H9 (cell line): ENCODE data around the gene LMF1. TPM values are rescaled to one million over a fixed set of nuclear protein-coding genes. Genes with fewer than 3 reads are reported as not detected.

Experiments used
- DNase-seq: peaks from one replicate; pipeline ENCODE4 v3.0.0-alpha.2; 2017
- H2AFZ ChIP-seq: one replicate; pipeline ENCODE4 v1.6.1; 2013; ENCODE audit warnings: mild to moderate bottlenecking, low read length, control low read depth, moderate library complexity
- H2AK5ac ChIP-seq: 2 replicates; pipeline ENCODE4 v1.6.1; 2013; ENCODE audit warnings: low read length, control low read depth, mixed read lengths; ENCODE audit not compliant: insufficient read length
- H2BK120ac ChIP-seq: one replicate; pipeline ENCODE4 v1.6.1; 2013; ENCODE audit warnings: low read depth, mild to moderate bottlenecking, low read length, control low read depth, inconsistent platforms; ENCODE audit not compliant: poor library complexity, severe bottlenecking
- H2BK12ac ChIP-seq: 2 replicates; pipeline ENCODE4 v1.6.1; 2013; ENCODE audit warnings: low read length, control low read depth, mixed read lengths, low read depth; ENCODE audit not compliant: insufficient read length
- H2BK15ac ChIP-seq: 2 replicates; pipeline ENCODE4 v1.6.1; 2013; ENCODE audit warnings: low read depth, low read length, control low read depth
- H2BK20ac ChIP-seq: one replicate; pipeline ENCODE4 v1.6.1; 2013; ENCODE audit warnings: low read depth, mild to moderate bottlenecking, low read length, control low read depth, inconsistent platforms; ENCODE audit not compliant: poor library complexity, severe bottlenecking
- H2BK5ac ChIP-seq: 2 replicates; pipeline ENCODE4 v1.6.1; 2013; ENCODE audit warnings: low read length, control low read depth, mixed read lengths; ENCODE audit not compliant: insufficient read length
- H3K14ac ChIP-seq: 2 replicates; pipeline ENCODE4 v1.6.1; 2013; ENCODE audit warnings: low read length, control low read depth; ENCODE audit not compliant: insufficient read depth
- H3K18ac ChIP-seq: 2 replicates; pipeline ENCODE4 v1.6.1; 2013; ENCODE audit warnings: low read depth, mild to moderate bottlenecking, mixed read lengths, low read length, control low read depth; ENCODE audit not compliant: insufficient read length
- H3K23ac ChIP-seq: 2 replicates; pipeline ENCODE4 v1.6.1; 2013; ENCODE audit warnings: low read length, control low read depth, mixed read lengths, low read depth; ENCODE audit not compliant: insufficient read length
- H3K23me2 ChIP-seq: 2 replicates; pipeline ENCODE4 v1.6.1; 2013; ENCODE audit warnings: low read depth, mild to moderate bottlenecking, mixed read lengths, low read length, control low read depth; ENCODE audit not compliant: insufficient read length, poor library complexity, severe bottlenecking
- H3K27ac ChIP-seq: 2 replicates; pipeline ENCODE4 v1.5.1; 2013; ENCODE audit warnings: low read length, control low read depth, mixed read lengths, low read depth; ENCODE audit not compliant: insufficient read length
- H3K27me3 ChIP-seq: 2 replicates; pipeline ENCODE4 v1.6.1; 2013; ENCODE audit warnings: low read length, control low read depth, inconsistent platforms; ENCODE audit not compliant: insufficient read depth
- H3K4ac ChIP-seq: 2 replicates; pipeline ENCODE4 v1.6.1; 2013; ENCODE audit warnings: low read depth, mild to moderate bottlenecking, control low read depth, inconsistent platforms, low read length, moderate library complexity
- H3K4me1 ChIP-seq: 2 replicates; pipeline ENCODE4 v1.6.1; 2013; ENCODE audit warnings: low read length, control low read depth, inconsistent platforms; ENCODE audit not compliant: insufficient read depth
- H3K4me2 ChIP-seq: 2 replicates; pipeline ENCODE4 v1.6.1; 2013; ENCODE audit warnings: low read length, control low read depth, mixed read lengths; ENCODE audit not compliant: insufficient read length, insufficient read depth
- H3K56ac ChIP-seq: 2 replicates; pipeline ENCODE4 v1.6.1; 2013; ENCODE audit warnings: low read depth, mild to moderate bottlenecking, mixed read lengths, low read length, control low read depth; ENCODE audit not compliant: insufficient read length
- H3K79me1 ChIP-seq: 2 replicates; pipeline ENCODE4 v1.6.1; 2013; ENCODE audit warnings: low read depth, mild to moderate bottlenecking, moderate library complexity, low read length, control low read depth, inconsistent platforms; ENCODE audit not compliant: insufficient read depth, poor library complexity, severe bottlenecking
- H3K79me2 ChIP-seq: 2 replicates; pipeline ENCODE4 v1.6.1; 2013; ENCODE audit warnings: low read length, control low read depth, inconsistent platforms; ENCODE audit not compliant: insufficient read depth
- H3K9ac ChIP-seq: 2 replicates; pipeline ENCODE4 v1.6.1; 2013; ENCODE audit warnings: low read length, control low read depth, mixed read lengths; ENCODE audit not compliant: insufficient read length; ENCODE audit errors: extremely low read depth
- H3K9me3 ChIP-seq: one replicate; pipeline ENCODE4 v1.6.1; 2013; ENCODE audit warnings: low read depth, low read length, inconsistent platforms; ENCODE audit not compliant: control insufficient read depth
- H3T11ph ChIP-seq: one replicate; pipeline ENCODE4 v1.6.1; 2013; ENCODE audit warnings: mild to moderate bottlenecking, low read length, control low read depth, inconsistent platforms
- H4K20me1 ChIP-seq: one replicate; pipeline ENCODE4 v1.6.1; 2013; ENCODE audit not compliant: control insufficient read depth, insufficient read length, insufficient read depth
- H4K5ac ChIP-seq: 2 replicates; pipeline ENCODE4 v1.6.1; 2013; ENCODE audit warnings: low read depth, mild to moderate bottlenecking, mixed read lengths, low read length, control low read depth; ENCODE audit not compliant: insufficient read length
- H4K8ac ChIP-seq: replicated peaks from 2 replicates; pipeline ENCODE4 v1.6.1; 2013; ENCODE audit warnings: low read length, control low read depth, mixed read lengths, low read depth; ENCODE audit not compliant: insufficient read length
- H4K91ac ChIP-seq: 2 replicates; pipeline ENCODE4 v1.6.1; 2013; ENCODE audit warnings: low read depth, mild to moderate bottlenecking, moderate library complexity, mixed read lengths, low read length, control low read depth; ENCODE audit not compliant: insufficient read length
- H3K27ac Mint-ChIP-seq, 3 experiments: 2 replicates in 2 of 3; 3 replicates in 1 of 3; pipeline ENCODE4 v1.8.0; 2020 to 2021; ENCODE audit warnings: mixed read lengths in 3 of 3, mild to moderate bottlenecking in 1 of 3, moderate library complexity in 1 of 3
- H3K27me3 Mint-ChIP-seq: 2 replicates; pipeline ENCODE4 v1.8.0; 2021; ENCODE audit warnings: low read depth, mild to moderate bottlenecking, moderate library complexity, mixed read lengths
- H3K36me3 Mint-ChIP-seq, 3 experiments: 2 replicates in 2 of 3; 3 replicates in 1 of 3; pipeline ENCODE4 v1.8.0; 2020 to 2021; ENCODE audit warnings: low read depth in 3 of 3, mixed read lengths in 3 of 3; ENCODE audit not compliant: insufficient read depth in 1 of 3
- H3K4me1 Mint-ChIP-seq, 2 experiments: 2 replicates each; pipeline ENCODE4 v1.8.0; 2020; ENCODE audit warnings: mixed read lengths in 2 of 2
- H3K4me3 Mint-ChIP-seq, 2 experiments: 2 replicates in 1 of 2; 3 replicates in 1 of 2; pipeline ENCODE4 v1.8.0; 2020 to 2021; ENCODE audit warnings: mild to moderate bottlenecking in 2 of 2, mixed read lengths in 2 of 2, moderate library complexity in 1 of 2
- H3K9me3 Mint-ChIP-seq, 2 experiments: 2 replicates in 1 of 2; 3 replicates in 1 of 2; pipeline ENCODE4 v1.8.0; 2020; ENCODE audit warnings: mild to moderate bottlenecking in 2 of 2, mixed read lengths in 2 of 2, moderate library complexity in 1 of 2
- CTCF ChIP-seq: fragments of 200-600 bp; sonication (generic); conservative IDR thresholded peaks from 3 replicates; pipeline ENCODE4 v1.8.0; 2021; ENCODE audit warnings: antibody characterized with exemption, mild to moderate bottlenecking
- WGBS: extraction: QIAGEN DNeasy Blood & Tissue Kit; methylation state at CpG from one replicate; pipeline ENCODE4 v1.1.7; 2013; ENCODE audit warnings: missing lambda C conversion rate, low lambda C conversion rate, mixed read lengths; ENCODE audit not compliant: insufficient read length; ENCODE audit errors: extremely low coverage; 5-methylcytosine and 5-hydroxymethylcytosine counted together
- total RNA-seq: library from RNA; stranded (reverse); gene quantifications from 2 replicates; pipeline ENCODE4 v1.2.1, GENCODE V29; 2021

The LMF1 gene
- total RNA-seq, 1 experiment from 2014 or later = 7.1 TPM

- Histone ChIP-seq H3K23ac (no peak overlapping the region), H2BK20ac (no peak overlapping the region), H4K5ac (no peak overlapping the region), H3K18ac (no peak overlapping the region), H2BK120ac (no peak overlapping the region), H3K27ac (no peak overlapping the region), H3T11ph (no peak overlapping the region), H4K91ac (no peak overlapping the region), H2BK5ac (no peak overlapping the region), H4K8ac (no peak overlapping the region), H3K9me3 (no peaks in the 10 kb centered on the region), H2BK12ac (no peak overlapping the region), H3K14ac (no peak overlapping the region), H3K4ac (no peak overlapping the region), H3K79me1 (no peaks in the 10 kb centered on the region), H3K23me2 (peaks cover 3% of the 10 kb centered on the region), H3K79me2 (no peaks in the 10 kb centered on the region), H3K4me1 (no peaks in the 10 kb centered on the region; the same call in 1 of the 2 replicates), H2BK15ac (no peak overlapping the region), H3K56ac (no peak overlapping the region), H2AK5ac (no peak overlapping the region), H2AFZ (no peak overlapping the region), H3K27me3 (peaks cover 5% of the 10 kb centered on the region; the same call in 1 of the 2 replicates), H3K4me2 (peak overlapping the region; percentile 46), H3K9ac (no peak overlapping the region), H4K20me1 (no peaks in the 10 kb centered on the region)
- TF ChIP-seq CTCF = no peak
- peaks cover 84% of the 10 kb centered on the region for H3K27me3 Mint-ChIP-seq
- no peaks in the 10 kb centered on the region for H3K36me3 Mint-ChIP-seq
- no CpG with 5 or more reads among the region's 19 CpGs for WGBS
- H3K4me1 Mint-ChIP-seq = peaks cover 2 to 7% of the 10 kb centered on the region in 2 experiments; a peak in 1 of 4 replicates
- DNase-seq = no peak
- peak overlapping the region; percentile 91 to 95 for H3K4me3 Mint-ChIP-seq
- H3K9me3 Mint-ChIP-seq = peaks cover 0 to 11% of the 10 kb centered on the region in 2 experiments; a peak in 2 of 5 replicates
- peak overlapping the region in 1 of 3 experiments; percentile 92; a peak in 1 of 7 replicates for H3K27ac Mint-ChIP-seq
Observed at GRCh38 chr16:808085-808386, 162.7 kb downstream of the LMF1 start.
